BLaER1 treated with 17β-estradiol and CSF1 and Interleukin-3, amounts not matched to agents 10 nM and 100 nM (cell line): ENCODE measurements around the gene SYNC.
"Not testable (repeated sequence)": the region's sequence is repeated elsewhere in the genome, so short reads cannot be mapped to it uniquely, and the experiment has no call there.

Experiments used
- H3K27ac ChIP-seq, 11 experiments: shearing (Covaris generic); formaldehyde crosslinking; 2 replicates each; pipeline ENCODE4 v1.8.1; 2022
- H3K27me3 ChIP-seq, 11 experiments: shearing (Covaris generic); formaldehyde crosslinking; 2 replicates each; pipeline ENCODE4 v1.8.1; 2022
- H3K36me3 ChIP-seq, 11 experiments: shearing (Covaris generic); formaldehyde crosslinking; 2 replicates each; pipeline ENCODE4 v1.8.1; 2022
- H3K4me1 ChIP-seq, 10 experiments: shearing (Covaris generic); formaldehyde crosslinking; 2 replicates each; pipeline ENCODE4 v1.8.1; 2022
- H3K4me2 ChIP-seq, 11 experiments: shearing (Covaris generic); formaldehyde crosslinking; 2 replicates each; pipeline ENCODE4 v1.8.1; 2022
- H3K4me3 ChIP-seq, 10 experiments: shearing (Covaris generic); formaldehyde crosslinking; 2 replicates each; pipeline ENCODE4 v1.8.1; 2022
- H3K9ac ChIP-seq, 11 experiments: shearing (Covaris generic); formaldehyde crosslinking; 2 replicates each; pipeline ENCODE4 v1.8.1; 2022
- H3K9me3 ChIP-seq, 11 experiments: shearing (Covaris generic); formaldehyde crosslinking; replicated peaks in 1 of 11; 2 replicates each; pipeline ENCODE4 v1.8.1; 2022
- H4K20me1 ChIP-seq, 11 experiments: shearing (Covaris generic); formaldehyde crosslinking; 2 replicates each; pipeline ENCODE4 v1.8.1; 2022
- Cebpa-rat ChIP-seq, 11 experiments: shearing (Covaris generic); IDR thresholded peaks; 2 replicates each; pipeline ENCODE4 v1.8.1; 2022

Gene SYNC

DNA sequence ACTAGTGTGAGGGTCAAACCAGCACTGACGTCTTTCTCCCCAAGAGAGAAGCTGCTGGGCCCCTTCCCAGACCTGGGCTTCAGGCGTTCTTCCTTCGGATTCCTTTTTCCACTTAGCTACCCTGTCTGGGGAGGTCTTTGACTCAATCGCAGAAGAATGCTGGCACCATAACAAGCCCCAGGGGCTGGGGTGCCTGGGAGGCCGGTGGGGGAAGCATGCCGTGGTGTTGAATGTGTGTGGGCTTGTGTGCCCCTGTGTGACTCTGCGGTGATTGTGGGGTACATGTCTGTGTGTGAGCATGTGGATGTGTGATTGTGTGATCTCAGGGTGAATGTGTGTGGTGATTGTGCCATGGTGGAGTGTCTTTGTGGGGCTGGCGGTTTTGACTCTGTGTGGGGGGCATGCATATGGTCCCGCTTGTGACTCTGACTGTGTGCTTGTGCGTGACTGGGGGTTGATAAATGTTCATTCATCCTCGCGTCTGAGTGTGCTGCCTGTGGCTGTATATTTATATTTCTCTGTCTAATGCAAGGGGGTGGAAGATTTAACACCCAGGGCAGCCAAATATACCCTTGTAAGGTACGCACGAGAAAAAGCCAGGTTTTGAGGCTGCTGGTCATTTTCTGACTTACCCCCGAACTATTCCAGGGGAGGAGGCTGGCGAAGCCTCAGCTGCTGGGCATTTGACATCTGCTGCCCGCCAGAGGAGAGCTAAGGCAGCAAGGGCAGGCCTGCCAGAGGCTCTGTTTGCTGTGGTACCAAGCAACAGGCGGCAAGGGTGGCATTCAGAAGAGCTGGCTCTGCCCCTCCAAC is 1.1 kb upstream of the SYNC start:
- no peak overlapping the region; a peak in 1 of 22 replicates for H3K27ac ChIP-seq
- H3K27me3 ChIP-seq, result peaks cover 28 to 48% (median 42%) of the 10 kb centered on the region in 11 experiments
- H3K4me2 ChIP-seq, result peak overlapping the region; percentile 92 to 98 (median 96)
- peak overlapping the region; percentile 51 to 73 (median 60); a peak in 19 of 20 replicates for H3K4me3 ChIP-seq
- H3K36me3 ChIP-seq, result no peaks in the 10 kb centered on the region
- H3K4me1 ChIP-seq, result peaks cover 28 to 45% (median 37%) of the 10 kb centered on the region in 10 experiments
- peaks cover 0 to 6% (median 0%) of the 10 kb centered on the region in 11 experiments; a peak in 2 of 22 replicates for H3K9me3 ChIP-seq
- peak overlapping the region in 10 of 11 experiments; percentile 15 to 77 (median 67); a peak in 14 of 22 replicates for H3K9ac ChIP-seq
- TF ChIP-seq Cebpa-rat (IDR thresholded peaks at IDR 0.05), result no peak
- peaks cover 0 to 23% (median 0%) of the 10 kb centered on the region in 11 experiments; a peak in 4 of 22 replicates for H4K20me1 ChIP-seq

DNA sequence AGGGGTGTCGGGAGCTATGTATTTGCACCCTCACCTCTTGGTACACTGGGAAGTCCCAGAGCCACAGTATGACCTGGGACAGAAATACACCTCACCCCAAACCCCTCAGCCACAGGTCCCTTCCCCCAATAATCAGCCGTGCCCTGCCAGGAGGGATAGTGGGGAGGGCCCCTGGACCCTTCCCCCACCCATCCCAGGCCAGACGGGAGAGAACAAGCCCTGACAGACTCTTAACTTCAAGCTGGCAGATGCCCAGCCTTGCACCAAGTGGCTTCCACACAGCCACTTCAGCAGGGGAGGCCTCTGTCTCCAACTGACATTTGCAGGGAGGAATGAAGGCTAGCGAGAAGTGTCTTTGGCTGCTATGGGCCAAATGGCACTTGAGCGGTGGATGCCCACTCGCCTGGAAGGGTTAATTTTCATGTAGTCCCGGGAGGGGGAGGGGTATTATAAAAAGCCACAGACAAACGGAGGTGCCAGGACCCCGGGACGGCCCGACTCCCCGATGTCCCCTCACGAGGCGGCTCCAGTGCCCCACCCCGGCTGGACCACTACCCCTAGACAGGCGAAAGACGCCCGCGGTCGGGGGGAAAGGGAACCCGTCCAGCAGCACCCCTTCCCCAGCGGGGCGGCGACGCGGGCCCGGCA is 495 bp downstream of the SYNC start:
- Histone ChIP-seq H3K4me2 (peak overlapping the region; percentile 92 to 98 (median 96)), H3K36me3 (no peaks in the 10 kb centered on the region), H3K4me3 (peak overlapping the region; percentile 51 to 73 (median 60)), H3K9ac (peak overlapping the region; percentile 15 to 77 (median 66); a peak in 20 of 22 replicates), H3K4me1 (peaks cover 30 to 49% (median 40%) of the 10 kb centered on the region in 10 experiments), H3K27me3 (peaks cover 28 to 48% (median 42%) of the 10 kb centered on the region in 11 experiments), H3K9me3 (peaks cover 0 to 6% (median 0%) of the 10 kb centered on the region in 11 experiments; a peak in 2 of 22 replicates), H4K20me1 (peaks cover 0 to 23% (median 0%) of the 10 kb centered on the region in 11 experiments; a peak in 4 of 22 replicates), H3K27ac (peak overlapping the region in 4 of 11 experiments; percentile 8 to 52 (median 43); a peak in 6 of 22 replicates)
- TF ChIP-seq Cebpa-rat (IDR thresholded peaks at IDR 0.05), result no peak

DNA sequence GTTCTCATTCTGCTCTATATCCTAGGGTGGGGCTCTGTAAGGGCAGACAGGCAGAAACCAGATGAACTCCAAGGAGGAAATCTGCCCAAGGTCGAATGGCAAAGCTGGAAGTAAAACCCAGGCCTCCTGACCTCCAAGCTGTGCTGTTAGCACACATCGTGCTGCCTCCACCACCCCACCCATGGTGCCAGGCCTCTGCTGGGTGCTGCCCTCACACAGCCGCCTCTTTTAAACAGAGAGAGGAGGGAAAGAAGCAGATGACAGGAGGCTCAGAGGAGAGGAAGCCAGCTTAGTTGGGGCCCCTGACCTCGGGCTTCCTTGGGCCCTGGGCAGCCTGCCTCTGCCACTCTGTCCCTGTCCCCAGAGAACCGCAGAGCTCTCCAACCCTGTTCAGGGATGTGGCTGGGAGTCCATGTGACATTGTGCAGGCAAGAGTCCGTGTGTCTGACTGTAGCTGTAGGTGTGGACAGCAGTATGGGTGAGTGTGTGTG is 1.1 kb downstream of the SYNC start:
- H3K27ac ChIP-seq, result no peak overlapping the region
- peaks cover 0 to 6% (median 0%) of the 10 kb centered on the region in 11 experiments; a peak in 2 of 22 replicates for H3K9me3 ChIP-seq
- peaks cover 30 to 49% (median 40%) of the 10 kb centered on the region in 10 experiments for H3K4me1 ChIP-seq
- no peak for TF ChIP-seq Cebpa-rat (IDR thresholded peaks at IDR 0.05)
- peaks cover 0 to 23% (median 0%) of the 10 kb centered on the region in 11 experiments; a peak in 4 of 22 replicates for H4K20me1 ChIP-seq
- no peaks in the 10 kb centered on the region for H3K36me3 ChIP-seq
- H3K27me3 ChIP-seq, result peaks cover 28 to 48% (median 42%) of the 10 kb centered on the region in 11 experiments
- peak overlapping the region in 10 of 11 experiments; percentile 92 to 98 (median 96); a peak in 17 of 22 replicates for H3K4me2 ChIP-seq
- H3K9ac ChIP-seq, result no peak overlapping the region
- H3K4me3 ChIP-seq, result 0 out of 20 replicates have a peak overlapping the region, but pooled peaks of 1 of the 10 experiments have one; percentile 67

DNA sequence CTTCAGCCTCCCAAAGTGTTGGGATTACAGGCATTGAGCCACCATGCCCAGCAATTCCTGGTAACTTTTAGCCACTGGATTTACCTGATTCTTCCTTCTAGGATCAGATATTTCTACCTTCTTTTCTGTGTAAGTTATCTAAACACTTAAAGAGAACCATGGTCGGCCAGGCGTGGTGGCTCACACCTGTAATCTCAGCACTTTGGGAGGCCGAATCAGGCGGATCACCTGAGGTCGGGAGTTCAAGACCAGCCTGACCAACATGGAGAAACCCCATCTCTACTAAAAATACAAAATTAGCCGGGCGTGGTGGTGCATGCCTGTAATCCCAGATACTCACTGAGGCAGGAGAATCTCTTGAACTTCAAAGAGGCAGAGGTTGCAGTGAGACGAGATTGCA is 5.6 kb downstream of the SYNC start:
- H3K27ac ChIP-seq, H3K36me3 ChIP-seq, H3K4me2 ChIP-seq, H3K9me3 ChIP-seq, H4K20me1 ChIP-seq, H3K9ac ChIP-seq, H3K4me3 ChIP-seq: not testable (repeated sequence)
- Histone ChIP-seq H3K27me3 (peaks cover under 1 to 16% (median 12%) of the 10 kb centered on the region in 11 experiments; a peak in 20 of 22 replicates), H3K4me1 (peaks cover 27 to 47% (median 39%) of the 10 kb centered on the region in 10 experiments)

DNA sequence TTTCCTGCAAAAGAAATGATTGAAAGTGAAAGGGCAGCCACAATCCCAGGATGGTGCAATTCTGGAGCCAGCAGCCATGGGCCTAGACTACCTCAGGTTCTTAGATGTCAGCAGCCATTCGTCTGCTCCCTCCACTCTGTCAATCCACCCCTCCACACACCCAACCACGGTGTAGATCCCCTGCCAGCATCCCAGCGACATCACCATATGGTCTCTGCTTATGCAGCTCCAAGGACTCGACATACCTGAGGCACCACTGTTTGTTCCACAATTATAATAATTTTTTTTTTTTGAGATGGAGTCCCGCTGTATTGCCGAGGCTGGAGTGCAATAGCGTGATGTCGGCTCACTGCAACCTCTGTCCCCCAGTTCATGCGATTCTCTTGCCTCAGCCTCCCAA is 6.5 kb downstream of the SYNC start:
- Histone ChIP-seq H3K36me3 (no peaks in the 10 kb centered on the region), H3K4me3 (no peak overlapping the region), H3K9me3 (no peaks in the 10 kb centered on the region), H3K27me3 (peaks cover 0 to 6% (median 2%) of the 10 kb centered on the region in 11 experiments; a peak in 6 of 22 replicates), H4K20me1 (no peaks in the 10 kb centered on the region), H3K4me2 (peak overlapping the region in 7 of 11 experiments; percentile 59 to 86 (median 76); a peak in 11 of 22 replicates), H3K27ac (peak overlapping the region in 1 of 11 experiments; percentile 71; a peak in 1 of 22 replicates), H3K4me1 (peaks cover 24 to 38% (median 33%) of the 10 kb centered on the region in 10 experiments), H3K9ac (0 out of 22 replicates have a peak overlapping the region, but pooled peaks of 1 of the 11 experiments have one; percentile 53)
- no peak for TF ChIP-seq Cebpa-rat (IDR thresholded peaks at IDR 0.05)

DNA sequence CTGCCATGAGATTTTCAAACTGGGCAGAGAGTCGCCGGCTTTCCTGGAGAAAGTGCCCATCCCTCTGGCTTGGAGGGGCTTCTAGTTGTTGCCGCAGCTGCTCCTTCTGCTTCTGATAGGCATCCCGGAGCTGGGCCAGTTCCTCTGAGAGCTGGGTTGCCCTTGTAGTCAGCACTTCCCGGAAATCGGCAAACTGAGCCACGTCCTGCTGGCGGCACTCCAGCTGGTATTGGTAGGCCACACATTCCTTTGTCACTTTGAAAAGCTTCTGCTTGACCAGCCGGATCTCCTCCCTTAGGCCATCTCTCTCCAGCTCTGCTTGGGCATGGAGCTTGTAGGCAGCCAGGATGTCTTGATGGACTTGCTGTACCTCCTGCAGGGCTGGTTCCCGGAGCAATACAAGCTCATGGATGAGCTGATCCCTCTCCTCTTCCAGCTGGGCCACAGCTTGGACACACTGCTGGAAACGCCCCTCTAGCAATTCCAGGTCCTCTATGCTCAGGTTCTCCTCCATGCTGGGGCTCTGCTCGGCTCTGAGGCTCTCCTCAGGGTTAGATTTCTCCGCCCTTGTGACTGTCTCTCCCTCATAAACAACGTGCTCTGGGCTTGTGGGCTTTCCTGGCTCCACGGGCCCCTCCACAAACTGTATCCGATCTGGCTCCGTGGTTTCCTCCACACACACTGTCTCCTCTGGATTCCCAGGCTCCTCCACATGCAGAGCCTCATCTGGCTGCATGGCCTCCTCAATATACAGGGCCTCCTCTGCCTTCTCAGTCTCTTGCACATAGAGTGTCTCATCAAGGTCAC is 7.3 kb downstream of the SYNC start:
- peak overlapping the region in 9 of 11 experiments; percentile 22 to 71 (median 57); a peak in 16 of 22 replicates for H3K27ac ChIP-seq
- H3K4me1 ChIP-seq, result peaks cover 24 to 38% (median 33%) of the 10 kb centered on the region in 10 experiments
- H3K9ac ChIP-seq, result peak overlapping the region in 9 of 11 experiments; percentile 10 to 59 (median 41); a peak in 16 of 22 replicates
- no peaks in the 10 kb centered on the region for H3K27me3 ChIP-seq
- TF ChIP-seq Cebpa-rat (IDR thresholded peaks at IDR 0.05), result no peak
- H3K36me3 ChIP-seq, result peaks cover 0 to 5% (median 0%) of the 10 kb centered on the region in 11 experiments; a peak in 2 of 22 replicates
- H3K9me3 ChIP-seq, result no peaks in the 10 kb centered on the region
- peak overlapping the region; percentile 52 to 86 (median 76) for H3K4me2 ChIP-seq
- H4K20me1 ChIP-seq, result no peaks in the 10 kb centered on the region
- peak overlapping the region in 2 of 10 experiments; percentile 12 to 23; a peak in 5 of 20 replicates for H3K4me3 ChIP-seq

DNA sequence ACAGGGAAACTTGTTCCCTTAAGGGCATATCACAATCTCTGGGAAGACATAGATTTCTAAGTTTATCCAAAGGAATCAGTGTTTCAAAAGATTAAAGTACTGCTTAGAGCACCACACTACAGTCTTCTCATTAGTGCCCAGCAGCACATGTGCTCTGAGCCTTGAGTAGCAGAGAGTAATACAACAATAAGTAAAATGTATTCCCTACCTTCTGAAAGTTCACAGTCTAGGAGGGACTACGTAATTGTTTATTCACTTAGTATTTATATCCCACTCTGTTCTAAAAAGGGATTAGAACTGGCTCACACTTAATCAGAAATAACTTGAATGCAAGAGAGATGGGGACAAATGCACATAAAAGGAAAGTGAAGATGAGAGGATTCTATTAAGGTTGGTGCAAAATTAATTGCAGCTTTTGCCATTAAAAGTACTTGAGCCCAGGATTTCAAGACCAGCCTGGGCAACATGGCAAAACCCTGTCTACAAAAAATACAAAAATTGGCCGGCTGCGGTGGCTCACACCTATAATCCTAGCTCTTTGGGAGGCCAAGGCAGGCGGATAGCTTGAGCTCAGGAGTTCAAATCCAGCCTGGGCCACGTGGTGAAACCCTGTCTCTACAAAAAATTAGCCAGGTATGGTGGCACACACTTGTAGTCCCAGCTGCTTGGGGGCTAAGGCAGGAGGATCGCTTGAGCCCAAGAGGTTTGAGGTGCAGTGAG is 9.0 kb downstream of the SYNC start:
- no peak for TF ChIP-seq Cebpa-rat (IDR thresholded peaks at IDR 0.05)
- Histone ChIP-seq H3K27ac (no peak overlapping the region), H3K36me3 (peaks cover 0 to 6% (median 0%) of the 10 kb centered on the region in 11 experiments; a peak in 3 of 22 replicates), H4K20me1 (no peaks in the 10 kb centered on the region), H3K4me2 (peak overlapping the region; percentile 52 to 86 (median 76); a peak in 20 of 22 replicates), H3K9me3 (no peaks in the 10 kb centered on the region), H3K4me3 (no peak overlapping the region), H3K27me3 (no peaks in the 10 kb centered on the region), H3K4me1 (peaks cover 24 to 34% (median 29%) of the 10 kb centered on the region in 10 experiments), H3K9ac (no peak overlapping the region)
